GM18508 (cell line): ENCODE results near the gene SPATA31A5.
"Not testable (repeated sequence)": the region's sequence is repeated elsewhere in the genome, so short reads cannot be mapped to it uniquely, and the experiment has no call there.

Experiments
- ATAC-seq: cut with Tn5 transposase; IDR thresholded peaks from one replicate; pipeline ENCODE4 v1.9.1; 2021; ENCODE audit warnings: moderate number of reproducible peaks; ENCODE audit not compliant: insufficient read depth, unreplicated experiment

The SPATA31A5 gene

GRCh38 chr9:60914107-60914506, at the start of gene SPATA31A5:
TSS of gene SPATA31A5 (plus strand) at chr9:60914407. CDS start at chr9:60914436, 29 bp downstream.
- ATAC-seq, result not testable (repeated sequence)

- ATAC-seq, result not testable (repeated sequence)
These were observed 48.8 kb downstream of the SPATA31A5 start for GRCh38 chr9:60962990-60963350.

- not testable (repeated sequence) for ATAC-seq
These were observed 52.2 kb downstream of the SPATA31A5 start for GRCh38 chr9:60966382-60966781.
